Measurements from ENCODE around the gene GNG2.

- TF ChIP-seq EZH2 (IDR thresholded peaks at IDR 0.05; ENCODE audit: low read length, unreplicated experiment) (no peak), CTCF (conservative IDR thresholded peaks at IDR 0.05; ENCODE audit: low read depth, low read length) (no peak)
These were observed 145.9 kb downstream of the GNG2 start for GRCh38 chr14:52006361-52006760.
